SU-DHL-6 (cell line): ENCODE measurements around the gene ARHGAP8.

Source experiments
- H2AFZ ChIP-seq: fragments of 200-600 bp; sonication (generic); 2 replicates; pipeline ENCODE4 v1.6.1; 2014; ENCODE audit warnings: low read depth, mild to moderate bottlenecking, moderate library complexity, mixed read lengths, antibody characterized with exemption, low read length; ENCODE audit not compliant: severe bottlenecking
- H3F3A ChIP-seq: fragments of 200-600 bp; shearing (Covaris generic); 2 replicates; pipeline ENCODE4 v1.6.0; 2016; ENCODE audit warnings: antibody characterized with exemption, mild to moderate bottlenecking; ENCODE audit not compliant: insufficient read depth
- H3K27ac ChIP-seq: fragments of 200-600 bp; sonication (generic); 2 replicates; pipeline ENCODE4 v1.5.1; 2016; ENCODE audit warnings: low read depth, mild to moderate bottlenecking, low read length, moderate library complexity, mixed read lengths
- H3K27me3 ChIP-seq: fragments of 200-600 bp; sonication (generic), shearing (Covaris generic); 2 replicates; pipeline ENCODE4 v1.6.0; 2014; ENCODE audit warnings: mild to moderate bottlenecking, low read length
- H3K36me3 ChIP-seq: fragments of 200-600 bp; sonication (generic); 2 replicates; pipeline ENCODE4 v1.6.1; 2014; ENCODE audit warnings: mild to moderate bottlenecking, low read length, mixed read lengths
- H3K4me2 ChIP-seq: fragments of 300-600, 200-600 bp; shearing (Covaris generic), sonication (generic); 2 replicates; pipeline ENCODE4 v1.6.0; 2014; ENCODE audit warnings: low read length, low read depth, mild to moderate bottlenecking; ENCODE audit not compliant: poor library complexity, severe bottlenecking
- H3K4me3 ChIP-seq: fragments of 200-600 bp; sonication (generic); 2 replicates; pipeline ENCODE4 v1.5.1; 2014; ENCODE audit warnings: antibody characterized with exemption, low read length, mild to moderate bottlenecking, mixed read lengths; ENCODE audit not compliant: insufficient read depth, poor library complexity, severe bottlenecking
- H3K79me2 ChIP-seq: fragments of 200-600 bp; sonication (generic); 2 replicates; pipeline ENCODE4 v1.6.1; 2014; ENCODE audit warnings: mild to moderate bottlenecking, low read length, moderate library complexity; ENCODE audit not compliant: insufficient read depth
- H3K9ac ChIP-seq: fragments of 200-600 bp; sonication (generic); 2 replicates; pipeline ENCODE4 v1.7.0; 2014; ENCODE audit warnings: mild to moderate bottlenecking, low read length
- H3K9me2 ChIP-seq: fragments of 200-600 bp; sonication (generic); replicated peaks from 2 replicates; pipeline ENCODE4 v1.6.1; 2014; ENCODE audit warnings: low read length; ENCODE audit not compliant: insufficient read depth
- H3K9me3 ChIP-seq: fragments of 200-600 bp; sonication (generic); 2 replicates; pipeline ENCODE4 v1.6.1; 2014; ENCODE audit warnings: low read length, mixed read lengths; ENCODE audit not compliant: insufficient read depth
- H4K20me1 ChIP-seq: fragments of 200-600 bp; sonication (generic); 2 replicates; pipeline ENCODE4 v1.6.1; 2014; ENCODE audit warnings: low read depth, mild to moderate bottlenecking, antibody characterized with exemption, low read length, moderate library complexity, mixed read lengths
- EZH2phosphoT487 ChIP-seq: fragments of 200-600 bp; sonication (generic), shearing (Covaris generic); conservative IDR thresholded peaks from 2 replicates; pipeline ENCODE4 v1.6.1; 2018; ENCODE audit warnings: mild to moderate bottlenecking, antibody characterized with exemption, low read length, moderate library complexity, mixed read lengths
- TF ChIP-seq, protein P1 (sequence below): fragments of 200-600 bp; sonication (generic); IDR thresholded peaks from one replicate; pipeline ENCODE4 v1.5.1; 2017; ENCODE audit warnings: antibody characterized with exemption, mild to moderate bottlenecking, low read length, moderate library complexity; ENCODE audit not compliant: insufficient read depth, poor library complexity, severe bottlenecking

Gene ARHGAP8

DNA sequence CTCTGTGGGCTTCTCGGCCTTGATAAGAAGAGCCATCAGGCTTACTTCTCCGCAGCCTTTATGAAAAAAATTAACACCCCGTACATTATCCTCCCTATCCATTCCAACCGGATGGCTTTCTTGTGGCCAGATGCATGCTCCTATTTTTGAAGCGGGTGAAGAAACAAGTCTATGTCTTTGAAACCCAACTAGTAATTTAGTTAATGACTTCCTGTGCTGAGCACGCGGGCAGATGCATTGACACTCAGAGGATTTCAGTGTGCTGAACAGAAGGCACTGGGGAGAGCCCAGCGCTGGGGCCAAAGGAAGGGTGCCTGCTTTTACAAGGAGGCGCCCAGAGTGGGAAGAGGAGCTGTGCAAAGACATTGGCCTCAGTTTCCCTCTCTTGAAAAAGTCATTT lies 53.3 kb downstream of the ARHGAP8 start:
- Histone ChIP-seq H3K79me2 (no peaks in the 10 kb centered on the region), H3K9me2 (no peaks in the 10 kb centered on the region), H3K27ac (no peak overlapping the region), H3K9ac (no peak overlapping the region), H3K4me3 (no peak overlapping the region), H2AFZ (no peak overlapping the region), H4K20me1 (no peaks in the 10 kb centered on the region), H3F3A (no peaks in the 10 kb centered on the region), H3K4me2 (no peak overlapping the region), H3K9me3 (no peaks in the 10 kb centered on the region), H3K36me3 (no peaks in the 10 kb centered on the region), H3K27me3 (no peaks in the 10 kb centered on the region)
- TF ChIP-seq, protein P1, sequence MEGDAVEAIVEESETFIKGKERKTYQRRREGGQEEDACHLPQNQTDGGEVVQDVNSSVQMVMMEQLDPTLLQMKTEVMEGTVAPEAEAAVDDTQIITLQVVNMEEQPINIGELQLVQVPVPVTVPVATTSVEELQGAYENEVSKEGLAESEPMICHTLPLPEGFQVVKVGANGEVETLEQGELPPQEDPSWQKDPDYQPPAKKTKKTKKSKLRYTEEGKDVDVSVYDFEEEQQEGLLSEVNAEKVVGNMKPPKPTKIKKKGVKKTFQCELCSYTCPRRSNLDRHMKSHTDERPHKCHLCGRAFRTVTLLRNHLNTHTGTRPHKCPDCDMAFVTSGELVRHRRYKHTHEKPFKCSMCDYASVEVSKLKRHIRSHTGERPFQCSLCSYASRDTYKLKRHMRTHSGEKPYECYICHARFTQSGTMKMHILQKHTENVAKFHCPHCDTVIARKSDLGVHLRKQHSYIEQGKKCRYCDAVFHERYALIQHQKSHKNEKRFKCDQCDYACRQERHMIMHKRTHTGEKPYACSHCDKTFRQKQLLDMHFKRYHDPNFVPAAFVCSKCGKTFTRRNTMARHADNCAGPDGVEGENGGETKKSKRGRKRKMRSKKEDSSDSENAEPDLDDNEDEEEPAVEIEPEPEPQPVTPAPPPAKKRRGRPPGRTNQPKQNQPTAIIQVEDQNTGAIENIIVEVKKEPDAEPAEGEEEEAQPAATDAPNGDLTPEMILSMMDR = no peak
- TF ChIP-seq EZH2phosphoT487 = no peak

DNA sequence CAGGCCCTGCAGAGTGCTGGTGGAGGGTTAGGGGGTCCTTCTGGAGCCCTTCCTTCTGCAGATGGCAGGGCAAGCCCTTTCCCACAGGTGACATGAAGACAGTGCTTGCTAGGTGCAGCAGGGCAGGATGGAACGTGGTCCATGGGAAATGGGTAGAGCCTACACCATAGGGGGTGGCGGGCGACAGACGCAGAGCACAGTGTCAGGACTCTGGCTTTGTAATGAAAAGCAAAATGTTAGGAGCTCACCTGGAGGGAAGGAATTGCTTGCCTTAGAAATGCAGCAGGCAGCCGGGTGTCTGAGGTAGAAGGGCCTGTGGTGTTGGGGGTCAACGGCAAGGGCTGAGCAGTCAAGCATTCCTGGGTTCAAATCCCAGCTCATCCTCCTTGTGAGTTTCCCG lies 54.9 kb downstream of the ARHGAP8 start:
- Histone ChIP-seq H3F3A (no peaks in the 10 kb centered on the region), H3K36me3 (no peaks in the 10 kb centered on the region), H3K4me3 (no peak overlapping the region), H3K9ac (no peak overlapping the region), H3K27me3 (no peaks in the 10 kb centered on the region), H4K20me1 (no peaks in the 10 kb centered on the region), H3K9me3 (no peaks in the 10 kb centered on the region), H2AFZ (no peak overlapping the region), H3K9me2 (no peaks in the 10 kb centered on the region), H3K79me2 (no peaks in the 10 kb centered on the region), H3K27ac (no peak overlapping the region), H3K4me2 (no peak overlapping the region)
- no peak for TF ChIP-seq EZH2phosphoT487
- TF ChIP-seq, protein P1 = no peak

DNA sequence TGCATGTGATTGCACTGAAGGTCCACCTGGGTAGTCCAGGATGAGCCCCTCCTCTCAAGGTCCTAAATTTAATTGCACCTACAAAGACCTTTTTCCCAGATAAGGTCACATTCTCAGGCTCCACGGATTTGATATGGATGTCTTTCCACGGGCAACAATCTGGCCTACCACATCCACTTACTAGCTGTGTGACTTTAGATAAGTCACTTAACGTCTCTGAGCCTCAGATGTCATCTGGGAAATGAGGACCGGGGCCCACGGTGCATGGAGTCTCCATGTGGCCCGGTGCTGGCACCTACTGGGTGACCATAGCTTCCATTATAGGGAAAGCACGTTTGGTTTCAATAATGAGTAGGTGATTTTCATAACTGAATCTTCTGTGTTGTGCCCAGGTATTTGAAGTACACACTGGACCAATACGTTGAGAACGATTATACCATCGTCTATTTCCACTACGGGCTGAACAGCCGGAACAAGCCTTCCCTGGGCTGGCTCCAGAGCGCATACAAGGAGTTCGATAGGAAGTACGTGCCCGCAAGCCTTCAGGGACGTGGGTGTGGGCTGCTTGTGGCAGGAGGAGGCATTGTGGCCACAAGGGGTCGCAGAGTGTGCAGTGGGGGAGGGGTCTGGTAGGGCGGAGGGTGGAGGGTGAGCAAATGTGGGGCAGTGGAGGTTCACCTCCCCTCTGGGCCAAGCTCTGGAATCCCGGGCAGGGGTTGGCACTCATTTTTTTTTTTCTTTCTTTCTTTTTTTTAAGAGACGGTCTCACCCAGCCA lies 55.7 kb downstream of the ARHGAP8 start:
- Histone ChIP-seq H3K9me3 (no peaks in the 10 kb centered on the region), H3K27ac (no peak overlapping the region), H3K36me3 (no peaks in the 10 kb centered on the region), H2AFZ (no peak overlapping the region), H3K9ac (no peak overlapping the region), H3K79me2 (no peaks in the 10 kb centered on the region), H3F3A (no peaks in the 10 kb centered on the region), H3K9me2 (no peaks in the 10 kb centered on the region), H4K20me1 (no peaks in the 10 kb centered on the region), H3K27me3 (no peaks in the 10 kb centered on the region), H3K4me3 (no peak overlapping the region), H3K4me2 (no peak overlapping the region)
- no peak for TF ChIP-seq EZH2phosphoT487

DNA sequence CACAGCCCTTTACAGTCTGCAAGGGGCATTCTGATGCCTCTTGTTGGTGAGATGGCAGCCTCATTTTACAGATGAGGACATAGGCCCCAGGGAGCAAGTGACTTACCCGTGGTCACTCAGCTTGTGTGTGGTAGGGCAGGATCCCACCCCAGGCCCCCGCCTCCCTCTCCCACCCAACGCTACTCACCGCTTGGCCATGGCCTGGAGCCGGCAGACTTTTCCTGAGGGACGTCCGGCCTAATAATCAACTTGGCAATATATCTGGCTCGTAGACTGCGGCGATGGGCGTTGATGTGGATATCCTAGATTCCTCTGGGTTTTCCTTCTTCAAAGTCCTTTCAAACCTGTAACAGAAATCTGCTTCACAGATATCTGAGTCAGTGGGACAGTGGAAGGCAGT lies 57.1 kb downstream of the ARHGAP8 start:
- no peaks in the 10 kb centered on the region for H3K9me2 ChIP-seq
- H3K27me3 ChIP-seq = no peaks in the 10 kb centered on the region
- no peaks in the 10 kb centered on the region for H3K79me2 ChIP-seq
- TF ChIP-seq EZH2phosphoT487 = no peak
- TF ChIP-seq, protein P1 = no peak
- H3K4me2 ChIP-seq = no peak overlapping the region
- no peaks in the 10 kb centered on the region for H4K20me1 ChIP-seq
- H3F3A ChIP-seq = no peaks in the 10 kb centered on the region
- no peak overlapping the region for H2AFZ ChIP-seq
- no peak overlapping the region for H3K27ac ChIP-seq
- H3K36me3 ChIP-seq = no peaks in the 10 kb centered on the region
- no peaks in the 10 kb centered on the region for H3K9me3 ChIP-seq
- no peak overlapping the region for H3K9ac ChIP-seq
- no peak overlapping the region for H3K4me3 ChIP-seq
